ENCODE data around the gene NEDD8.

Gene NEDD8

GRCh38 chr14:24263848-24264247 lies 31.7 kb upstream of the NEDD8 start:
- DNase-seq (ENCODE audit: low read depth), result no peak

- DNase-seq (ENCODE audit: low read depth), result no peak
These were observed 30.9 kb upstream of the NEDD8 start, which contains the start of gene TGM1 for GRCh38 chr14:24262821-24263733. Gene TGM1 (minus strand): TSS chr14:24263177. CDS start chr14:24262352, 825 bp downstream.

- no peak for DNase-seq (ENCODE audit: low read depth)
These were observed 29.8 kb upstream of the NEDD8 start for GRCh38 chr14:24261969-24262327.

GRCh38 chr14:24261256-24261968 lies 29.2 kb upstream of the NEDD8 start:
- no peak for DNase-seq (ENCODE audit: low read depth)

GRCh38 chr14:24260780-24261157 lies 28.6 kb upstream of the NEDD8 start:
- no peak for DNase-seq (ENCODE audit: low read depth)

DNA sequence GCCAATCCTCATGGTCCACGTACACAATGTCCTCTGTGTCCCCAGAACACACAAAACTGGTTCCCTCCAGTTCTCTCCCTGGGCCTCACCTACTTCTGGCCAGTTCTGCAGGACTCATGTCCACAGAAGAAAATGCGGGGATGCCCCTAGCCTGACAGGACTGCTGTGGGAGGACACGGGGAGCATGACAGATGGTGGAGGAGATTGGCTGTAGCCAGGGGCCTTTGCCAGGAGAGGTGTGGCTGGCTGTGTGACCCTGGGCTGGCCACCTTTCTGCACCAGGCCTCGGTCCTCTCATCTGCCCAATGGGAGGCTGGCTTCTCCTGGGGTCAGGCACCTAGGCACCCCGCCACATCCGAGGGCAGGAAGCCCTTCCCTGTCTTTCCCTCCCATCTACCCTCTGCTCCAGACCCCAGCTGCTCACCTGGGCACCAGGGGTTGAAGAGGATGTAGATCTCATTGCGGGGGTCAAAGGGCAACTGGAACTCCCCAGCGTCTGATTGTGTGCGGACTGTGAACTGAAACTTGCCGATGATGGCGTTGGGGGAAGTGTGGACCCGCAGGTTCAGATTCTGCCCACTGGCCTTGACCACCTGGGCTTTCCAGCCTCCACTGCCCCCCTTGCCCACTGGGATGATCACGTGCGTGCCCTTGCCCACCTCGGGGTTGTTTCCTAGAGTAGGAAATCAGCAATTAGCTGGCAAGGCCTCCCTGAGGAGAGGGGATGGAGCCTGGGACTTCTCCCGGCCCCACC lies 28.0 kb upstream of the NEDD8 start:
- DNase-seq (ENCODE audit: low read depth), result no peak

GRCh38 chr14:24259282-24260025 lies 27.3 kb upstream of the NEDD8 start:
- no peak for DNase-seq (ENCODE audit: low read depth)

- no peak for DNase-seq (ENCODE audit: low read depth)
These were observed 26.5 kb upstream of the NEDD8 start for GRCh38 chr14:24258548-24259265.

- DNase-seq (ENCODE audit: low read depth), result no peak
These were observed 26.0 kb upstream of the NEDD8 start for GRCh38 chr14:24258119-24258518.

- no peak for DNase-seq (ENCODE audit: low read depth)
These were observed 24.8 kb upstream of the NEDD8 start for GRCh38 chr14:24256960-24257359.

DNA sequence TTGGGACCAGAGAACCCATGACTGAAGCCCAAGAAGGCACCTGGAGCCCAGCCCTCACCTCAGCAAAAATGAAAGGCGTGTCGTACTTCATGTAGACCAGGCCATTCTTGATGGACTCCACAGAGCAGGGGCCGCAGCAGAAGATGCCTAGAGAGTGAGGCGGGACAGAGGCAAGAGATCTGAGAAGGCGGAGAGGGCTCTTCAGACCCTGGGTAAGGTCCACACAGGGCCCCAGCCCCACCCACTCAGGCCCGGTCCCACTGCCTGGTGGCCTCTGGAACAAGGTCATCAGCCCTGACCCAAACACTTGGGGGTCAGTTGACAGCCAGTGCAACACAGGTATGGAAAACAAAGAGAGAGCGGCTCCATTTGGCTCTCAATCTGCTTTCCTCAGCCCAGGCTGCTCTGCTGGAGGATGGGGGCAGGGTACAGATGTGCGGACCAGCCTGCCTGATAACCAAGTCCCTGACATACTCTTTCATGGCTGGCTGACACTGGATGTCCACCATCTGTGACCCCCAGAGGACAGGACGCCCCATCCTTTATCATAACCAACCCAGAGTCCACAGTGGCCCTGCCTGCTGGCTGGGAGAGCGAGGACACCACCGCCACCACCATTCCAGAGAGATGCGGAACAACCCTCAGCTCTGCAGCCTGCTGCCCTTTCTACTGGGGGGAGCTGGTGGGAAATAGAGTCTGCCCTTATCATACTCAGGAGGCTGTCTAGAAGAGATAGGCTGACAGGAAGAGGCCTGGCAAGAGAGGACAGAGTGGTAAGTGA lies 24.0 kb upstream of the NEDD8 start:
- no peak for DNase-seq (ENCODE audit: low read depth)

DNA sequence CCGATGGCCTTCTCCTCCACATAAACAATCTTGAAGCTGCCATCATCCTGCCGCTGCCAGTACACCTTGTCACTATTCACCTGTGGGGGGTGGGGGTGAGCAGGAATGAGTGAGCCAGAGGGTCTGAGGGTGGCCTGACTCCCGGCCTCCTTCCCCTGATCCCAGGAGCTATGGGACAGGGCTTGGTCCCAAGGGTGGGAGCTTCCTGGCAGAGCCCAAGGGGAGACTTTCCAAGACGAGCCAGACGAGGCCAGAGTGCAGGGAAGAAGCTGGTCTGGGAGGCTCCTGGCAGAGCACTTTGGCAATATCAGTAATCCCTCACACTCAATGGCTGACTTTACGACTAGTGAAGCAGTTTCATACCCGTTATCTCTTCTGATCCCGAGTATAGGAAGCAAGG lies 23.3 kb upstream of the NEDD8 start:
- no peak for DNase-seq (ENCODE audit: low read depth)

DNA sequence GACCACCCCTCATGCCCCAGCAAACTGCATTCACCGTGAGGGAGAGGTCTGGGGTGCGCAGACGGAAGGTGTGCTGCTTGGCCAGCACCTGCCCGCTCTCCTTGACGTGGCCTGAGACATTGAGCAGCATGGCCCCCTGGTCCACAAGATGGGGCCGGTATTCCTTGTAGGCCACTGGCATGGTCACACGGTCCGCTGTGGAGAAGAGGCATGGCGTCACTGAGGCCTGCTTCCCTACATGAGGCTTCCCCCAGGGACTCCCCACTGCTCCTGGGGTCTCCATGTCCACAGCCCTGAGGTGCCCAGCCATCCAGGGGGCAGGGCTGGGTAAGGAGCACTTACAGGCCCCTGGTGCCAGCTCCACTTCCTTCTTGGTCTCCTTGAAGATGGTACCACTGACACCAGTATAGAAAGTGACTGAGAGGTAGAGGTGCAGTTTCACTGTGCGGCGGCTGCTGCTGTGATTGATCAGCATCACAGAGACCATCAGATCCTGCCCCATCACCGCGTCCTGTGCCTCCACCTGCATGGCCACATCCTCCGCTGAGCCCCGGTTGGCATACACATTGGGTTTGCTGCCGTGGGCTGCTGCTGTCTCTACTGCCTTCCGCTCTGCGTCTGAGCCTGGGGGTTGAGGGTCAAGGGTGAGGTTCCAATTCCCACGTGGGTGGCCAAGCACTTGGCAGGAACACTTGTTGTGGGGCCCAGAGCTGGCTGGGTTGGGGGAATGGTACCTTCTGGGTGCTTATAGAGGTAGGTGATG lies 22.6 kb upstream of the NEDD8 start:
- no peak for DNase-seq (ENCODE audit: low read depth)

DNA sequence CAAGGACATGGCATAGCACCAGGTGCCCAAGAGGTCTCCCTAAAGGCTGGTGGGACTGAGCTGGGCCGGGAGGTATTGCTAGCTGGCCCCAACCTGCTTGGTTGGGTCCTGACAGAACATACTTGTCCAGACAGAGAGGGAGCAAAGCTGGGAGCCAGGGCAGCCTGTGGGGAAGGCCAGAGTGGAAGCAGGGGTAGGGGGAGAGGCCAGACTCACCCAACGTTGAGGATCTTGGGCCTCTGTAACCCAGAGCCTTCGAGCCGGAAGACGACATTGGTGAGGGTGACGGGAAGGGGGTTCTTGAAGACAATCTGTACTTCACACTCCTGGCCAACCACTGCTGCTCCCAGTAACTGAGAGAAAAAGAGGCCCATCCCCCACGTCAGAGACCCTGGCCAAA lies 21.8 kb upstream of the NEDD8 start:
- no peak for DNase-seq (ENCODE audit: low read depth)

GRCh38 chr14:24252289-24253124 lies 20.3 kb upstream of the NEDD8 start:
- no peak for DNase-seq (ENCODE audit: low read depth)

DNA sequence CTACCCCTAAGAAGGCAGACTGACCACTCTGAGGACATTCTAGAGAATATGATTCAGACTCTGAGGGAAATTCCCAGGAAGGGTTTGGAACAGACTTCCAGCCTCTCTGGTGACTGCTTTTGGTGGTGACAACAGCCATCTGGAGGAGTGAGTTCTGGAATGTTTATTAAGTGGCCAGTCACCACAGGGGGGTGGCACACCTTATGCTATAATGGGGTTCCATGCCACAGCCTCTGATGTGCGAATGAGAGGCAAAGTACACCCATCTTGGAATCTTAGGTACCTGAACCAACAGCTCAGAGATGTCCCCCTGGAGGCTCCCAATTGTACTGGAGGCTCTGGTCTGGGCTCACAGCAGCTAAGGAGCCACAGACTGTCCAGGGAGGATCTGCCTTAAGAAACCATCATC lies 19.7 kb upstream of the NEDD8 start:
- no peak for DNase-seq (ENCODE audit: low read depth)

DNA sequence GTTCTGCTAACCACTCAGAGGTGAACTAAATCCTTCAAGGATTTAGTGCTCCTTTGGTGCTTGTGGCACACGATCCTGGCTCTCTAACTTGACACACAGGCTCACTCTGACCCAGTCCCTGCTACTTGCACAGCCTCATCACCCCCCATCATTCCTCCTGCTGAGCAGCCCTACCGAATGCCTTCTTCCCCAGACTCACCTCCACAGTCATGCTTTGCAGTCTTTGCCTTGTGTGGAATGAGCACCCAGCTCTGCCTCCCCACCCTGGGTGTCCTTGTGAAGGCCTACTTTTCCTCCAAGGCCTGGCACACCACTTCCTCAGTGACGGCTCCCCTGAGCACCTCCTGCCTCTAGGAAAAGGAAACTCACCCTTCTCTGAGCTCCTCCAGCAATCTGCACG lies 18.2 kb upstream of the NEDD8 start:
- no peak for DNase-seq (ENCODE audit: low read depth)

DNA sequence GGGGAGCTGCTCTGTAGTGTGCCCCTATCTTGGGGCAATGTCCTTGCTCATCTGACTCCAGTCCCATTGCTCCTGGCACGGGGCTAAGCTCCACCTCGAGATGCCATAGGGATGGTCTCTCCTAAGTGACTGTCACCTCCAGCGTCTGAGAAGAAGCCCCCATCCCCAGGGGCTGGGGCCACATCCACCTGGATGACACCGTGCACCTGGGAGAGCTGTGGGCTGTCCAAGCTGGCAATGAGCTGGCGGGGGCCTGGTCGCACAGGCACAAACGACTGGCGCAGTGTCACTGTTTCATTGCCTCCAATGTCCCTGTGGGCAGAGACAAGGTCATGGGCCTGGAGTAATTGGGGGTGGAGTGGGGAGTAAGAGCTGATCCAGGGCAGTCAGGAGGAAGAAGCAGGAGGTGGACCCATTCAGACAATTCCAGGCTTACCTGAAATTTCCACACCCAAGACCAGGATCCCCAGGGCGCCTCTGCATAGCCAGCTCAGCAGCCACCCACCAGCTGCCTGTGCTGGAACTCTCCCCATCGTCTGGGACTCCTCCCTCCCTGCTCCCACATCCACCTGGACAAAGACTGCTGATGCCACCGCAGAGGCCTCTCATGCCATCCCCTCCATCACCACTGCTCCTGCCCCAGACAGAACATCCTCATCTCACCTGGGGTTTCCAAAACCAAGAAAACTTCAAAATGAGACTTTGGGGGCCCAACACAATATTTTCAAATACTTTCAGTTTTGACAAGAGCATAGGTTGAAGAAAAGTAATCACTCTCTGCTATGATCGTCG lies 17.3 kb upstream of the NEDD8 start:
- no peak for DNase-seq (ENCODE audit: low read depth)
